Measurements from ENCODE around the gene PDPK1.
"Not testable (repeated sequence)": the region's sequence is repeated elsewhere in the genome, so short reads cannot be mapped to it uniquely, and the experiment has no call there.

- not testable (repeated sequence) for TF ChIP-seq CTCF (conservative IDR thresholded peaks at IDR 0.05; ENCODE audit: low read length); EZH2phosphoT487 (IDR thresholded peaks at IDR 0.05; ENCODE audit: borderline replicate concordance)
Measured at GRCh38 chr16:2551420-2551889, 13.6 kb downstream of the PDPK1 start.

Data from Loucy (cell line).